HEK293 (cell line): ENCODE measurements around the gene UBB.

Experiments used
- BCL11A ChIP-seq: fragments of 450-650 bp; formaldehyde crosslinking; IDR thresholded peaks from 2 replicates; pipeline ENCODE4 v1.5.1; 2016; ENCODE audit warnings: low read depth, missing biosample characterization, missing genetic modification characterization
- GLI2 ChIP-seq: fragments of 450-650 bp; formaldehyde crosslinking; IDR thresholded peaks from 2 replicates; pipeline ENCODE4; 2017; ENCODE audit warnings: missing biosample characterization, missing genetic modification characterization, low read depth, borderline replicate concordance
- PRDM1 ChIP-seq: fragments of 450-650 bp; formaldehyde crosslinking; IDR thresholded peaks from 2 replicates; pipeline ENCODE4; 2016; ENCODE audit warnings: missing biosample characterization, missing genetic modification characterization
- PRDM4 ChIP-seq: fragments of 450-650 bp; formaldehyde crosslinking; IDR thresholded peaks from 2 replicates; pipeline ENCODE4 v1.5.1; 2017; ENCODE audit warnings: missing biosample characterization, missing genetic modification characterization
- RBAK ChIP-seq: fragments of 450-650 bp; formaldehyde crosslinking; IDR thresholded peaks from 2 replicates; pipeline ENCODE4 v1.5.1; 2016; ENCODE audit warnings: missing biosample characterization, missing genetic modification characterization
- SCRT2 ChIP-seq: fragments of 450-650 bp; formaldehyde crosslinking; IDR thresholded peaks from 2 replicates; pipeline ENCODE4 v1.5.1; 2016; ENCODE audit warnings: missing biosample characterization, missing genetic modification characterization
- WT1 ChIP-seq: fragments of 450-650 bp; formaldehyde crosslinking; IDR thresholded peaks from 2 replicates; pipeline ENCODE4 v1.5.1; 2016; ENCODE audit warnings: missing biosample characterization, missing genetic modification characterization
- ZBTB1 ChIP-seq: fragments of 450-650 bp; formaldehyde crosslinking; IDR thresholded peaks from 2 replicates; pipeline ENCODE4 v1.5.1; 2016; ENCODE audit warnings: missing biosample characterization, missing genetic modification characterization
- ZBTB26 ChIP-seq: fragments of 450-650 bp; formaldehyde crosslinking; optimal IDR thresholded peaks from 2 replicates; pipeline ENCODE3; 2016; ENCODE audit warnings: missing biosample characterization, mild to moderate bottlenecking, missing genetic modification characterization
- ZNF112 ChIP-seq: fragments of 450-650 bp; formaldehyde crosslinking; IDR thresholded peaks from 2 replicates; pipeline ENCODE4 v1.5.0; 2017; ENCODE audit warnings: missing biosample characterization, missing genetic modification characterization
- ZNF138 ChIP-seq: fragments of 450-650 bp; formaldehyde crosslinking; IDR thresholded peaks from 2 replicates; pipeline ENCODE4 v1.5.1; 2016; ENCODE audit warnings: missing biosample characterization, missing genetic modification characterization, borderline replicate concordance
- ZNF146 ChIP-seq: fragments of 450-650 bp; formaldehyde crosslinking; IDR thresholded peaks from 2 replicates; pipeline ENCODE4 v1.5.1; 2016; ENCODE audit warnings: missing biosample characterization, missing genetic modification characterization
- ZNF148 ChIP-seq: fragments of 450-650 bp; formaldehyde crosslinking; IDR thresholded peaks from 2 replicates; pipeline ENCODE4 v1.5.0; 2017; ENCODE audit warnings: missing biosample characterization, missing genetic modification characterization, borderline replicate concordance
- ZNF175 ChIP-seq: fragments of 450-650 bp; formaldehyde crosslinking; IDR thresholded peaks from 2 replicates; pipeline ENCODE4 v1.5.1; 2016; ENCODE audit warnings: missing biosample characterization, missing genetic modification characterization
- ZNF223 ChIP-seq: fragments of 450-650 bp; formaldehyde crosslinking; IDR thresholded peaks from 2 replicates; pipeline ENCODE4 v1.5.1; 2016; ENCODE audit warnings: missing biosample characterization, missing genetic modification characterization
- ZNF239 ChIP-seq: fragments of 450-650 bp; formaldehyde crosslinking; IDR thresholded peaks from 2 replicates; pipeline ENCODE4 v1.5.1; 2016; ENCODE audit warnings: missing biosample characterization, missing genetic modification characterization
- ZNF37A ChIP-seq: fragments of 450-650 bp; IDR thresholded peaks from 2 replicates; pipeline ENCODE4 v1.5.1; 2018; ENCODE audit warnings: missing biosample characterization, missing genetic modification characterization
- ZNF391 ChIP-seq: fragments of 450-650 bp; formaldehyde crosslinking; IDR thresholded peaks from 2 replicates; pipeline ENCODE4 v1.5.1; 2016; ENCODE audit warnings: low read depth, missing biosample characterization, missing genetic modification characterization, borderline replicate concordance
- ZNF404 ChIP-seq: fragments of 450-650 bp; formaldehyde crosslinking; IDR thresholded peaks from 2 replicates; pipeline ENCODE4 v1.5.1; 2017; ENCODE audit warnings: missing biosample characterization, missing genetic modification characterization
- ZNF473 ChIP-seq: fragments of 450-650 bp; formaldehyde crosslinking; IDR thresholded peaks from 2 replicates; pipeline ENCODE4 v1.5.1; 2017; ENCODE audit warnings: missing biosample characterization, missing genetic modification characterization
- ZNF488 ChIP-seq: fragments of 450-650 bp; formaldehyde crosslinking; IDR thresholded peaks from 2 replicates; pipeline ENCODE4 v1.5.1; 2016; ENCODE audit warnings: missing biosample characterization, missing genetic modification characterization
- ZNF623 ChIP-seq: fragments of 450-650 bp; formaldehyde crosslinking; IDR thresholded peaks from 2 replicates; pipeline ENCODE4 v1.5.1; 2016; ENCODE audit warnings: missing biosample characterization, missing genetic modification characterization
- ZNF629 ChIP-seq: fragments of 450-650 bp; formaldehyde crosslinking; IDR thresholded peaks from 2 replicates; pipeline ENCODE4 v1.5.1; 2017; ENCODE audit warnings: missing biosample characterization, missing genetic modification characterization
- ZNF639 ChIP-seq: fragments of 450-650 bp; formaldehyde crosslinking; IDR thresholded peaks from 2 replicates; pipeline ENCODE4 v1.5.1; 2016; ENCODE audit warnings: missing biosample characterization, missing genetic modification characterization
- ZNF658 ChIP-seq: fragments of 450-650 bp; formaldehyde crosslinking; IDR thresholded peaks from 2 replicates; pipeline ENCODE4; 2016; ENCODE audit warnings: missing biosample characterization, missing genetic modification characterization
- ZNF660 ChIP-seq: fragments of 450-650 bp; IDR thresholded peaks from 2 replicates; pipeline ENCODE4 v1.5.1; 2018; ENCODE audit warnings: missing biosample characterization, mild to moderate bottlenecking, missing genetic modification characterization
- ZNF707 ChIP-seq: fragments of 450-650 bp; formaldehyde crosslinking; IDR thresholded peaks from 2 replicates; pipeline ENCODE4 v1.5.1; 2016; ENCODE audit warnings: missing biosample characterization, missing genetic modification characterization
- ZNF768 ChIP-seq: fragments of 450-650 bp; formaldehyde crosslinking; IDR thresholded peaks from 2 replicates; pipeline ENCODE4 v1.5.1; 2018; ENCODE audit warnings: missing biosample characterization, mild to moderate bottlenecking, missing genetic modification characterization
- ZSCAN5A ChIP-seq: fragments of 450-650 bp; formaldehyde crosslinking; IDR thresholded peaks from 2 replicates; pipeline ENCODE4 v1.5.1; 2016; ENCODE audit warnings: missing biosample characterization, missing genetic modification characterization

The UBB gene

GRCh38 chr17:16374146-16374938 is 6.5 kb upstream of the UBB start (continued):
- peak; percentile 43; the same call in 1 of the 2 replicates for TF ChIP-seq ZNF629
- no peak for TF ChIP-seq ZNF488 (tag by site-specific recombination)
- TF ChIP-seq PRDM4 (tag by site-specific recombination): no peak
- TF ChIP-seq ZNF623 (tag by site-specific recombination): no peak
- TF ChIP-seq ZNF223 (tag by site-specific recombination): no peak
- TF ChIP-seq ZNF37A (tag by site-specific recombination): no peak
- no peak for TF ChIP-seq BCL11A
- TF ChIP-seq ZNF391 (tag by site-specific recombination): no peak
- no peak for TF ChIP-seq ZNF138 (tag by site-specific recombination)
- TF ChIP-seq ZBTB26 (tag by site-specific recombination): no peak
- TF ChIP-seq ZNF175 (tag by site-specific recombination): no peak
- no peak for TF ChIP-seq ZNF660 (tag by site-specific recombination)
- no peak for TF ChIP-seq ZNF639 (tag by site-specific recombination)
- no peak for TF ChIP-seq PRDM1 (tag by site-specific recombination)
- TF ChIP-seq ZNF768: no peak
- TF ChIP-seq ZNF658 (tag by site-specific recombination): no peak
- no peak for TF ChIP-seq GLI2
- no peak for TF ChIP-seq ZNF404 (tag by site-specific recombination)
- TF ChIP-seq ZNF707 (tag by site-specific recombination): no peak
- TF ChIP-seq ZSCAN5A: no peak
- no peak for TF ChIP-seq WT1 (tag by site-specific recombination)
- TF ChIP-seq ZNF473 (tag by site-specific recombination): no peak
- TF ChIP-seq ZNF112 (tag by site-specific recombination): no peak
- no peak for TF ChIP-seq ZBTB1
- no peak for TF ChIP-seq ZNF239 (tag by site-specific recombination)
- no peak for TF ChIP-seq ZNF146 (tag by site-specific recombination)
- peak; percentile 46; the same call in 1 of the 2 replicates for TF ChIP-seq SCRT2
- no peak for TF ChIP-seq RBAK (tag by site-specific recombination)
- TF ChIP-seq ZNF148: no peak
